GM18861 (cell line): ENCODE measurements around the gene SMAD6.

ENCODE experiments used
- ATAC-seq: cut with Tn5 transposase; IDR thresholded peaks from one replicate; pipeline ENCODE4 v1.9.1; 2021; ENCODE audit not compliant: unreplicated experiment

SMAD6 gene

GRCh38 chr15:66702787-66703539 is 927 bp downstream of the SMAD6 start:
- no peak for ATAC-seq

- no peak for ATAC-seq
Measured at GRCh38 chr15:66703540-66703941, 1.5 kb downstream of the SMAD6 start.

DNA sequence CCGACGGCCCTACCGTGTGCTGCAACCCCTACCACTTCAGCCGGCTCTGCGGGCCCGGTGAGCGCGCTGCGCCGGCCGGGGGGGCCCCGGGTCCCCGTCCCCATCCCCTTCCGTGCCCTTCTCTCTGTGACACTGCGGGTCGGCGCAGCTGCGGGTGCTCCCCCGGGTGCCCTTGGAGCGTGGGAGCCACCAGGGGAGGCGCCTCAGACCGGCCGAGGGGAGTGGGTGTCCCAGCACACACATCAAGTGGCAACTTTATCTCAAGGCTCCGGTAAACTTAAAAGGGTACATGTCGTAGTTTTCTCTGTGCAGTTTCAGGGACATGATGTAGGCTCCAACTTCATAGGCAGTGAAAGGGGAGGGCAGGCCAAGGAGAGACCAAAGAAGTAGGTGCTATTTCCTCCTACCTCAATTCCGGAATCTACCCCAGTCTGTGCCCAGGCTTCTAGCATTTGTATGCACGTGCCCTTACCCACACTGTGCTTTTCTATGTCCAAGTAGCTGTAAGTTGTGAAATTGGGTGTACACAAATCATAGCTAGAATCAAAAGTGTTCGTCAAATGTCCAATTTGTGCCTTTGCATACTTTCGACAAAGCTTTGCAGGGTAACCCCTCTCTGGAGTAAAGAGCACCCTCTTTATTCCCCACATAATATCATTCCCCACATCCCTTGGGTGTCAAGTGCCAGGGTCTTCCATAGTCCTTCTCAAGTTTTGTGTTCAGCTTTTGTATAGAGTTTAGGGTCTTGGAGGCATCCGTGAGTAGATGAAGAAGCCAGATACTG is 2.2 kb downstream of the SMAD6 start:
- no peak for ATAC-seq

DNA sequence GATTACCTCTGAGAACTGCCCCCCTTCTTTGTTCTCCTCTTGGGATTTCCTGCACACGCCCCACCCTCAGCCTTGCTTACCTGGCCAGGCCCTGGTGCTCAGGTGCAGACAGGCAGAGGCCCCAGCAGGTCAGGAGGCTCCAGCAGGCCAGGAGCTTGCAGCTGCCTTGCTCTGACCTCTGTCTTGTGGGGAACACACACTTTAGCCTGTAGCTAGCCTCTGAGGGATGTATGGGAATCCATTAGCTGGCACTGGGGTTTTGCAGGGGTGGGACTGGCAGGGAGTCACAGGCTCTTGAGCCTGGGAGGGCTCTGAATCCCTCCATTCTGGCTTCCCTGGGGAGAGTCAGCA is 2.7 kb downstream of the SMAD6 start:
- no peak for ATAC-seq

DNA sequence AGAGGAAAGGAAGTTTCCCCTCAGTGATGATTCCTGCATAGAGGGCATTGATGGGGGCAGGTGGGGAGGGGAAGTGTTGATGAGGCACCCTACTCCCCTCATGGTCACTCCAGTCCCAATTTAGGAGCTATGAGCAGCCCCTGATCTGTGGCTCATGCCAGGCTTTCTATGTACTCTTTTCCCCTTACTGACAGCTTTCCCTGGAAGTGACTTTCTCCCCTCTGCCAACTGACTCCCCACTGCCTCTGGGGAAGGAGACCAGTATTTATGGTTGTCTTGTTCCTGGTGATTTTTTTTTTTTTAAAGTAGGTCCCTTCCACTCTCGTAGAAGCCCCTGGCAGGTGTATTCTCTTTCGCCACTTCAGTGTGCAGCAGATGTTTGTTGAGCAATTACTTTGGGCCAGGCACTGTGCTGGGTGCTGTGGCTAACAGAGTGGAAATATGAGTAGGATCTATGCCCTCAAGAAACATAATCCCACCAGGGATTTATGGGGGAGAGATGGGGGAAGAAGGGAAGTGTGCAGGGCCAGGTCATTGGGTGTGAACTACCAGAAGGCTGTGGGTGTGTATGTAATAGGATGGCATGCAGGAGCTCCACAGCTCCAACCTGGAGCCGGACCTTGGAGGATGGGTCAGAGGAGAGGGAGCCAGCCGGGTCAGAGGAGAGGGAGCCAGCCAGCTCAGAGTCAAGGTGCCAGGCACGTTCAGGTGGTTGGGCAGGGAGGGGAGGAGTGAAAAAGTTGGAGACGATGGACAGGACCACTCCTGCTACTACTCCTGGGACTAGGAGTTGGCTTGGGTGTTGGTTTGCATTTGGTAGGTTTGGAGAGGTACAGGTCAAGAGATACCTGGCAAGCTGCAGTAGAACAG is 3.5 kb downstream of the SMAD6 start:
- no peak for ATAC-seq

GRCh38 chr15:66706225-66706732 is 4.2 kb downstream of the SMAD6 start:
- no peak for ATAC-seq

DNA sequence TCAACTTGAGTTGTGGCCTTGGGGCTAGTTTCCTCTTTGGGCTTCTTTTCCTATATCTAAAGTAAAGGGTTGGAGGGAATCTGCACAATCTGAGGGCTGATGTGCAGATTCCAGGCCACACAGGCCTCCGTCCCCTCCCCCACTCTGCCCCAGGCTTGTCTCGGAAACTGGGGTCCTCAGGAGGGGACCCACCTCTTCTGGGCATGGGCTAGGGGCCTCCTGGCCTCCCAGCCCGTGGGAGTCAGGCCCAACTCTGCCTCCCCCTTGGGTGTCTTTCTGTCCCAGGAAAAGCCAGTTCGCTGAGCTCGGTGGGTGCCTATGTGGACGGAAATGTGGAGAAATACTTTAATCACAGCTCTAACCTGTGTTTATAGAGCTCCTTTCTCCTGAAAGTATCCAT is 4.8 kb downstream of the SMAD6 start:
- ATAC-seq: no peak

GRCh38 chr15:66707310-66708082 is 5.5 kb downstream of the SMAD6 start:
- ATAC-seq: no peak

DNA sequence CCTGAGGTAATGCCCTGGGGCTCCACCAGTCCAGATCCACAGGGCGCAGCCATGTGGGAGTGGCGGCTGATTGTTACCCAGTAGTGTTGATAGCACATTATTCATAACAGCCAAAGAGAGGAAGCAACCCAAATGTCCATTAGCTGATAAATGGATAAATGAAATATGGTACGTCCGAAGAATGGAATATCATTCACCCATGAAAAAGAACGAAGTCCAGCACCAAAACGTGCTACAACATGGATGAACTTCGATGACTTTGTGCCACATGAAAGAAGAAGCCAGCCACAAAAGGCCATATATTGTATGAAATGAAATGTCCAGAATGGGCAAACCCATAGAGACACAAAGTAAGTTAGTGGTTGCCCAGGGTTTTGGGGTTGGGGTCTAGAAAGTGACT is 6.4 kb downstream of the SMAD6 start:
- no peak for ATAC-seq

- no peak for ATAC-seq
Measured at GRCh38 chr15:66709884-66710283, 7.8 kb downstream of the SMAD6 start.

DNA sequence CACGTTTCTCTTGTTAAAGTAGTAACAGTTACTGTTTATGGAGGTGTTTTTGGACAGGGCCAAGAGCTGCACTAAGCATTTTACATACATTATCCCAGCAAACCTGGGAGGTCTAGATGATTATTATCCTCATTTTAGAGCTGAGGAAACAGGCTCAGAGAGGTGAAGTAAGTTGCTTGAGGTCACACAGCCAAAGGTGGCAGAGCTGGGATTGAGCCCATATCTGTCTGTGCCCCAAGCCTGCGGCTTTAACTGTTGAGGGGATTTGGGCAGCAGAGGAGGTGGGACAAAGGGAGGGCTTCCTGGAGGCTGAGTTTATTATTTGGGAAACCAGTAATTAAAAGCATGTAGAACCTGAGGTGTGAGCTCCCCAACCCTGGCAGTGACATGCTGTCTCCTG is 9.2 kb downstream of the SMAD6 start:
- ATAC-seq: no peak

DNA sequence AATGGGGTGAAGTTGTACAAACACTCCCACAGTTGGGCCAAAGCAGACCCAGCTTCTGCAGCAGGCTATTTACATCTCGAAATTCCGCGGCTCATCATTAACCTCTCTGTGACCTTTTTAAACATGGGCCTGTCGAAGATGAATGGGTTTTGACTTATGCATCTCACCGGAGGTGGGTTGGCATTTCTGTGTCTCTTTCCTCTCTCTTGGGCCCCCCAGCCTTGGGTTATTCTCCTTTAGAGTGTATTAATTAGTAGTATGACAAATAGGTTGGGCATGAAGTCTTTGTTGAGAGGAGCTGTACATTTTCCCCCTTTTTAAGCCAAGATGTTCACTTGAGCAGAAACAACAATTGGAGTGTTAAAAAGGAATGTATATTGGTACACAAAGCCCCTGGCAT is 9.8 kb downstream of the SMAD6 start:
- ATAC-seq: no peak

DNA sequence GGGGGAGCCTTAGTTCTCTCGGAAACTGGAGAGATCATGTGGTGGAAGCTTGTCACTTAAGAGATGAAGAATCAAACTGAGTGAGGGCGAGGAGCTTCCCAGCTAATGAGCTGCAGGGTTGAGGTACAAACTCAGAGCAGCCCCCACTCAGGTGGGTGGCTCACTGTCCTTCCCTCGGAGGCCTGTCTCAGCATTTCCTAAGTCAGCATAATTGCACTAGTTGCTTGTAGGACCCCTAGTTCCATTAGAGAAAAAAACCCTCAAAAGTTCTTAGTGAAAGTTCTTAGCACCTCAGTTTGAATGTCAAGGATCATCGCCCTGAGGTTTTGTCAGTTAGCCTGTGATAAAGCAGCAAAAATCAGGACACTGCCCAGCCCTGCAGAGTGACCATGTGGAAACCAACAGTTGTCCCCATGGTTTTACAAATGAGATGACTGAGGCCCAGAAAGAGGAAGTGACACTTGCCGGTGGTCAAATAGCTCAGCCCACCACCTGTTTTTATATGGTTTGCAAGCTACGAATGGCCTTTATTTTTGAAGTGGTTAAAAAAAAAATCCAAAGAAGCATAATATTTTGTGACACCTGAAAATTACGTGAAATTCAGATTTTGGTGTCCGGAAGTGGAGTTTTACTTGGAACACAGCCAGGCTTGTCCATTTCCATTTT is 11.9 kb downstream of the SMAD6 start:
- peak; percentile 77 for ATAC-seq

- ATAC-seq: no peak
Measured at GRCh38 chr15:66714543-66714981, 12.5 kb downstream of the SMAD6 start.

DNA sequence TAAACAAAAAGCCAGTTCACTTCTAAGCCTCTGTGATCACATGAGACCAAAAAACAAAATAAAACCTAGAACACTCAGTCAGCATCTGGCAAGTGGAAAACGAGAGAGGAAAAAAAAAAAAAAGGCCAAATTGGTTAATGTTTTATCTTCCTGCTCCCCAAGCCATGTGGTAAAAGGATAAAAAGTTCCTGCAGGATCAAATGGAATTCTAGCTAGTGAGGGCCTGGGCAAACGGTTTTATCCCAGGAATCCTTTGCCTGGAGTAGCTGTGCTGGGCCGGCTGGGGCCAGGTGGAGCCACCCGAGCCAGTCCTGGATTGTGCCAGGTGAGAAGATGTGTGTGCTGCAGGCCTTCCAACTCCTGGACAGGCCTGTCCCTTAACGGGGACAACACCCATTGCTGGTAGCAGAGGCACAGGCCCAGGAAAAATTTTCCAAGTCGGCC is 13.2 kb downstream of the SMAD6 start:
- no peak for ATAC-seq

- no peak for ATAC-seq
Measured at GRCh38 chr15:66715720-66716655, 14.0 kb downstream of the SMAD6 start.

DNA sequence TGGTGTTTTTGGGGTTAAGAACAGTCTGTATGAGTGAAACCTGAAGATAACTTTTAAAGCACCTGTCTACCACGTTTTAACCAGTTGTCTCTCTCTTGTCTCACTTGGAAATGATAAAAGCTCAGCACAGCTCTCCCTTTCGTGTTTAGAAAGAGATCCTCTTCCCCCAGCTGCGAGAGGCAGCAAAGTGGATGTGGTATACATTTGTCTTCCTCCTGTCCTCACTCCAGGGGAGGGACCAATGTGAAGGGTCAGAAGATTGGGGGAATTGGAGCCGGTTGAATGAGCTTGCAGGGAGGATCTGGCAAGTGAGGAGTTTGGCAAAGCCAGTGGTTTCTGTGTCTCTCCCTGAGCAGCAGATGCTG is 14.6 kb downstream of the SMAD6 start:
- no peak for ATAC-seq

DNA sequence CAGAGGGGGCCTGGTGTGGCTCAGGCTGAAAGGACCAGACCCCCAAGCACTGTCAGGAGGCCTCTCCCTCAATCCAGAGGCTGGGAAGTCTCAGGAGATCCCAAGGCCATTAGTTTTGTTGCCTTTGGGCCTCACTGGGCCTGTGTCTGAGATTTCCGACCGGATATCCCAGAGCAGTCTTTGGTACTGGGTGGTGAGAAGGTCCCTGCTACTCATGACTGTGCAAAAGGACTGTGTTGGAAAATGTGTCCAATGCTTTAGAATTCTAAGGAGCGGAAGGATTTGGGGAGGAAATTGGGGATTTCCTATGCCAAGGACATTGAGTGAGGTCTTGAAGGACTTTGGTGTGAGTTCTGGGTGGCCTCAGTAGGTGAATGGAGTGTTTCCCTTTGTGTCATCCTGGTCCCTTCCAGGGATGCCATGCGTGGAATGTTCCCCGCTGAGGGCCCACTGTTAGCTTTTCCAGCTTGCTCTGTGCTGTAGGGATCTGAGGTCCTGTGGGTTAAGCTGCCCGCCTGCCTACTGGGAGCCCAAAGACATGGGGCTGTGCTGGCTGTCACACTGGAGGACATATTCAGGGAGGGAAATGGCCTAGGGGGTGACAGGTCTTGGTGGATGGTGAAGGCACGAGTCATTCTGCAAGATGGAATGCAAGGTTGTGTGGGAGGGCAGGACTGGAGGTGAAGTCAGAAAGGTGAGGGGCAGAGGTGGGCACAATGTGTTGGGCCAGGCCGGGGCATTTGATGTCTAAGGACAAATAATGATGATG is 16.4 kb downstream of the SMAD6 start:
- no peak for ATAC-seq
